GM18858 (cell line): Measurements from ENCODE around the gene ZFR.

Source experiments
- ATAC-seq: cut with Tn5 transposase; IDR thresholded peaks from one replicate; pipeline ENCODE4 v1.9.1; 2021; ENCODE audit not compliant: unreplicated experiment

Gene ZFR

GRCh38 chr5:32444431-32445286, at the start of gene ZFR:
TSS of gene ZFR (minus strand) at chr5:32444740. CDS start at chr5:32444658, 82 bp downstream.
- ATAC-seq: peak; percentile 77

GRCh38 chr5:32490972-32491557, 46.5 kb upstream of the ZFR start:
- no peak for ATAC-seq

- no peak for ATAC-seq
Observed at GRCh38 chr5:32489791-32490562, 45.4 kb upstream of the ZFR start.

- ATAC-seq: no peak
Observed at GRCh38 chr5:32487424-32487823, 42.9 kb upstream of the ZFR start.

- ATAC-seq: no peak
Observed at GRCh38 chr5:32487008-32487407, 42.5 kb upstream of the ZFR start.

- ATAC-seq: no peak
Observed at GRCh38 chr5:32482193-32482592, 37.7 kb upstream of the ZFR start.

- ATAC-seq: no peak
Observed at GRCh38 chr5:32479096-32479495, 34.6 kb upstream of the ZFR start.

- ATAC-seq: no peak
Observed at GRCh38 chr5:32476891-32477290, 32.4 kb upstream of the ZFR start.

GRCh38 chr5:32475334-32476097, 31.0 kb upstream of the ZFR start:
- no peak for ATAC-seq

GRCh38 chr5:32474209-32474854, 29.8 kb upstream of the ZFR start:
- no peak for ATAC-seq

GRCh38 chr5:32473072-32473471, 28.5 kb upstream of the ZFR start:
- no peak for ATAC-seq

- no peak for ATAC-seq
Observed at GRCh38 chr5:32471784-32472183, 27.2 kb upstream of the ZFR start.

GRCh38 chr5:32465076-32465475, 20.5 kb upstream of the ZFR start:
- no peak for ATAC-seq

GRCh38 chr5:32462618-32463017, 18.1 kb upstream of the ZFR start:
- ATAC-seq: no peak

- no peak for ATAC-seq
Observed at GRCh38 chr5:32461441-32462120, 17.0 kb upstream of the ZFR start.

- ATAC-seq: no peak
Observed at GRCh38 chr5:32460702-32461101, 16.2 kb upstream of the ZFR start.

GRCh38 chr5:32458880-32459495, 14.4 kb upstream of the ZFR start:
- ATAC-seq: no peak

GRCh38 chr5:32455311-32455710, 10.8 kb upstream of the ZFR start:
- no peak for ATAC-seq

GRCh38 chr5:32454821-32455220, 10.3 kb upstream of the ZFR start:
- no peak for ATAC-seq

GRCh38 chr5:32453916-32454315, 9.4 kb upstream of the ZFR start:
- no peak for ATAC-seq
